ENCODE results near the gene EBI3.
"Not testable (repeated sequence)": the region's sequence is repeated elsewhere in the genome, so short reads cannot be mapped to it uniquely, and the experiment has no call there.

EBI3 gene

GRCh38 chr19:4279267-4279529, 49.9 kb downstream of the EBI3 start:
- no peak overlapping the region for H3K27ac ChIP-seq
- intact Hi-C loops (cut with DNase I; ENCODE audit: low total_unique reads) = no loop called here
- DNase-seq = no peak
- peaks cover 0 to 18% (median 11%) of the 10 kb centered on the region in 4 donors for H3K4me1 ChIP-seq
- no peaks in the 10 kb centered on the region for H3K9me3 ChIP-seq
- H3K27me3 ChIP-seq = peaks cover 0 to 70% of the 10 kb centered on the region in 2 donors
- no peaks in the 10 kb centered on the region for H3K36me3 ChIP-seq
- peak overlapping the region in 1 of 2 donors; percentile 9 for H3K4me3 ChIP-seq
- no peak for TF ChIP-seq CTCF (IDR thresholded peaks at IDR 0.05)

GRCh38 chr19:4279530-4280422, 50.5 kb downstream of the EBI3 start:
- Histone ChIP-seq H3K4me1 (peaks cover 0 to 18% (median 11%) of the 10 kb centered on the region in 4 donors), H3K36me3 (no peaks in the 10 kb centered on the region), H3K9me3 (no peaks in the 10 kb centered on the region), H3K4me3 (peak overlapping the region in 1 of 2 donors; percentile 9), H3K27ac (no peak overlapping the region), H3K27me3 (peaks cover 0 to 76% of the 10 kb centered on the region in 2 donors)
- no peak for DNase-seq
- intact Hi-C loops (cut with DNase I; ENCODE audit: low total_unique reads) = no loop called here
- no peak for TF ChIP-seq CTCF (IDR thresholded peaks at IDR 0.05)

- H3K4me3 ChIP-seq = no peak overlapping the region
- H3K4me1 ChIP-seq = peaks cover 0 to 8% (median 5%) of the 10 kb centered on the region in 4 donors
- intact Hi-C loops (cut with DNase I; ENCODE audit: low total_unique reads) = no loop called here
- TF ChIP-seq CTCF (IDR thresholded peaks at IDR 0.05) = no peak
- no peaks in the 10 kb centered on the region for H3K9me3 ChIP-seq
- peaks cover 0 to 68% of the 10 kb centered on the region in 2 donors for H3K27me3 ChIP-seq
- H3K27ac ChIP-seq = no peak overlapping the region
- no peak for DNase-seq
- H3K36me3 ChIP-seq = no peaks in the 10 kb centered on the region
Observed at GRCh38 chr19:4284176-4284958, 55.0 kb downstream of the EBI3 start.

GRCh38 chr19:4284974-4285373, 55.7 kb downstream of the EBI3 start:
- Histone ChIP-seq H3K4me1 (peaks cover 0 to 2% (median under 1%) of the 10 kb centered on the region in 4 donors), H3K27ac (no peak overlapping the region), H3K9me3 (no peaks in the 10 kb centered on the region), H3K27me3 (peaks cover 0 to 63% of the 10 kb centered on the region in 2 donors), H3K36me3 (no peaks in the 10 kb centered on the region), H3K4me3 (no peak overlapping the region)
- intact Hi-C loops (cut with DNase I; ENCODE audit: low total_unique reads) = no loop called here
- no peak for DNase-seq
- no peak for TF ChIP-seq CTCF (IDR thresholded peaks at IDR 0.05)

- H3K9me3 ChIP-seq; DNase-seq; H3K36me3 ChIP-seq; H3K27ac ChIP-seq; H3K4me1 ChIP-seq; H3K4me3 ChIP-seq; intact Hi-C loops (cut with DNase I; ENCODE audit: low total_unique reads): not testable (repeated sequence)
- H3K27me3 ChIP-seq = peaks cover 0 to 62% of the 10 kb centered on the region in 2 donors
Observed at GRCh38 chr19:4286141-4286540, 56.8 kb downstream of the EBI3 start.
